Hypothalamus (tissue), 51 donors: ENCODE data around the gene SH3GL1.

Experiments
- DNase-seq, 51 donors: peaks; one replicate each; lab custom pipeline; 2025; lab: John Stamatoyannopoulos, UW

The SH3GL1 gene

GRCh38 chr19:4366666-4367335 lies 33.5 kb downstream of the SH3GL1 start:
- DNase-seq = no peak

GRCh38 chr19:4365791-4366665 lies 34.3 kb downstream of the SH3GL1 start:
- DNase-seq = no peak

GRCh38 chr19:4365341-4365740 lies 35.0 kb downstream of the SH3GL1 start:
- DNase-seq = no peak

GRCh38 chr19:4363571-4364304 lies 36.6 kb downstream of the SH3GL1 start:
- DNase-seq = no peak

- DNase-seq = no peak
Measured at GRCh38 chr19:4362831-4363545, 37.4 kb downstream of the SH3GL1 start.

- DNase-seq = no peak
Measured at GRCh38 chr19:4362101-4362828, 38.1 kb downstream of the SH3GL1 start.

- DNase-seq = no peak
Measured at GRCh38 chr19:4361152-4362046, 38.9 kb downstream of the SH3GL1 start.

GRCh38 chr19:4360641-4361151 lies 39.7 kb downstream of the SH3GL1 start:
- no peak for DNase-seq

- no peak for DNase-seq
Measured at GRCh38 chr19:4360081-4360569, 40.2 kb downstream of the SH3GL1 start.

- no peak for DNase-seq
Measured at GRCh38 chr19:4359627-4360000, 40.7 kb downstream of the SH3GL1 start.

GRCh38 chr19:4358709-4359626 lies 41.4 kb downstream of the SH3GL1 start:
- no peak for DNase-seq

GRCh38 chr19:4357921-4358326 lies 42.4 kb downstream of the SH3GL1 start:
- DNase-seq = no peak

- DNase-seq = peak in 2 of 51 donors; percentile 4 to 31
Measured at GRCh38 chr19:4357095-4357797, 43.1 kb downstream of the SH3GL1 start.

- DNase-seq = no peak
Measured at GRCh38 chr19:4354897-4355296, 45.5 kb downstream of the SH3GL1 start.

GRCh38 chr19:4354282-4354681 lies 46.1 kb downstream of the SH3GL1 start:
- DNase-seq = no peak

- peak in 6 of 51 donors; percentile 9 to 36 (median 20) for DNase-seq
Measured at GRCh38 chr19:4352701-4353121, 47.6 kb downstream of the SH3GL1 start.

- no peak for DNase-seq
Measured at GRCh38 chr19:4350726-4351125, 49.6 kb downstream of the SH3GL1 start.
